ENCODE results near the gene BMP8B.
"Not testable (repeated sequence)": the region's sequence is repeated elsewhere in the genome, so short reads cannot be mapped to it uniquely, and the experiment has no call there.

The BMP8B gene

DNA sequence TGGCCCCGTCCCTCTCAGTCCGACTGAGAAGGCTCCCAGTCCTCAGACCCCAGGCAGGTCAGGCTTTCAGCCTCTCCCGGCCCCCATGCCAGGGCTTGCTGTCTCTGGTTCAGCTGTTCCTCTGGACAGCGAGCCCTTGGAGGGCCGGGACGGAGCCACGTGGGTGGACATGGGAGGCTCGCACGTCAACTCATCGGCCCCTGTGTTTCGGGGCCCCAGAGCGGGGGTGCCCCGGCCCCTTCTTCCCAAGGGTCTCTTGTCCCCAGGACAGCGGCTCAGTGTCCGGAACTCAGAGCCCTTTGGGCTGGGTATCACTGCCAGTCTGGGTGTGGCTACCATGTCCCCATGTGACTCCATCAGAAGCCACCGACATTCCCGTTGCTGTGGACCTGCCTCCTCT lies 10.8 kb downstream of the BMP8B start:
- not testable (repeated sequence) for H3K79me1 ChIP-seq (ENCODE audit: low read length); H3K4ac ChIP-seq (ENCODE audit: low read depth, low read length); H3K9me3 ChIP-seq (ENCODE audit: insufficient read depth, low read depth, low read length); H2BK120ac ChIP-seq (ENCODE audit: insufficient read depth, low read length, poor library complexity); H3K18ac ChIP-seq (ENCODE audit: low read length); H4K12ac ChIP-seq (ENCODE audit: low read depth, low read length); H2BK5ac ChIP-seq (ENCODE audit: low read depth, low read length, poor library complexity); H3K9ac ChIP-seq (ENCODE audit: low read length); DNase-seq; H3K4me2 ChIP-seq (ENCODE audit: low read length); H3K27ac ChIP-seq (ENCODE audit: low read depth, low read length); H3K36me3 ChIP-seq (ENCODE audit: control insufficient read depth in 1 of 2, insufficient read depth in 2 of 2, low read length in 2 of 2); H3K4me3 ChIP-seq (ENCODE audit: low read depth, low read length); H3K4me1 ChIP-seq (ENCODE audit: control insufficient read depth in 1 of 2, insufficient read depth in 2 of 2, low read length in 2 of 2); H3K79me2 ChIP-seq (ENCODE audit: control insufficient read depth, insufficient read depth, low read length, poor library complexity); H3K23ac ChIP-seq (ENCODE audit: low read length); H2BK12ac ChIP-seq (ENCODE audit: low read length); H2AK5ac ChIP-seq (ENCODE audit: low read length); H4K8ac ChIP-seq (ENCODE audit: low read depth, low read length); H3K27me3 ChIP-seq (ENCODE audit: insufficient read depth, low read length); H4K91ac ChIP-seq (ENCODE audit: low read depth, low read length); H3K14ac ChIP-seq (ENCODE audit: low read length); H2AFZ ChIP-seq (ENCODE audit: insufficient read depth, low read length, poor library complexity)
- no CpG with 5 or more reads among the region's 17 CpGs for WGBS (ENCODE audit: extremely low coverage, insufficient coverage, insufficient read length)

DNA sequence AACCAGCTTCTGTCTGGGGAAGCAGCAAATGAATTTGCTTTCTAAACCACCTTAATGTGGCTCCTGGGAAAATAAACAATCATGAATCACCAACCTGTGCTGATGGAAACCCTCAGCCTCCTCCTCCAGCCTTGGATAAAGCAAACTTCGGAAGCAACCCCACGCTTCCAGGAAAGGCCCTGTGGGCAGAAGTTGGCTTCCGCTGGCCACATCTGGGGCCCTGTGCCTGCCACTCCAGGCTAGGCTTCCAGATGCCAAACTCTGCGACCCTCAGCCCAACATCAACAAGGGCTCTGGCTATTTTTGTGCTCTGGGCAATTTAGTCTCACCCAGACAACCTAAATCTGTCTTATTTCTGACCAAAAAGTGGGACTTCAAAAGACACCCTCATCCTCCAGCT lies 11.4 kb downstream of the BMP8B start:
- no peak overlapping the region for H3K14ac ChIP-seq (ENCODE audit: low read length)
- H4K91ac ChIP-seq (ENCODE audit: low read depth, low read length) = no peak overlapping the region
- no CpG with 5 or more reads among the region's 4 CpGs for WGBS (ENCODE audit: extremely low coverage, insufficient coverage, insufficient read length)
- no peak overlapping the region for H3K4ac ChIP-seq (ENCODE audit: low read depth, low read length)
- H2AFZ ChIP-seq (ENCODE audit: insufficient read depth, low read length, poor library complexity) = no peak overlapping the region
- H3K23ac ChIP-seq (ENCODE audit: low read length) = no peak overlapping the region
- no peaks in the 10 kb centered on the region for H3K79me1 ChIP-seq (ENCODE audit: low read length)
- peaks cover 4% of the 10 kb centered on the region for H3K27me3 ChIP-seq (ENCODE audit: insufficient read depth, low read length)
- no peak overlapping the region for H3K4me2 ChIP-seq (ENCODE audit: low read length)
- no peak overlapping the region for H3K27ac ChIP-seq (ENCODE audit: low read depth, low read length)
- H4K12ac ChIP-seq (ENCODE audit: low read depth, low read length) = no peak overlapping the region
- no peak overlapping the region for H4K8ac ChIP-seq (ENCODE audit: low read depth, low read length)
- no peak overlapping the region for H2BK5ac ChIP-seq (ENCODE audit: low read depth, low read length, poor library complexity)
- no peaks in the 10 kb centered on the region for H3K79me2 ChIP-seq (ENCODE audit: control insufficient read depth, insufficient read depth, low read length, poor library complexity)
- no peak for DNase-seq
- no peak overlapping the region for H2BK120ac ChIP-seq (ENCODE audit: insufficient read depth, low read length, poor library complexity)
- no peak overlapping the region for H3K9ac ChIP-seq (ENCODE audit: low read length)
- H3K4me3 ChIP-seq (ENCODE audit: low read depth, low read length) = no peak overlapping the region
- H3K18ac ChIP-seq (ENCODE audit: low read length) = no peak overlapping the region
- no peak overlapping the region for H2AK5ac ChIP-seq (ENCODE audit: low read length)
- H3K4me1 ChIP-seq (ENCODE audit: control insufficient read depth in 1 of 2, insufficient read depth in 2 of 2, low read length in 2 of 2) = no peaks in the 10 kb centered on the region
- no peaks in the 10 kb centered on the region for H3K36me3 ChIP-seq (ENCODE audit: control insufficient read depth in 1 of 2, insufficient read depth in 2 of 2, low read length in 2 of 2)
- peaks cover 2% of the 10 kb centered on the region for H3K9me3 ChIP-seq (ENCODE audit: insufficient read depth, low read depth, low read length)
- H2BK12ac ChIP-seq (ENCODE audit: low read length) = no peak overlapping the region

DNA sequence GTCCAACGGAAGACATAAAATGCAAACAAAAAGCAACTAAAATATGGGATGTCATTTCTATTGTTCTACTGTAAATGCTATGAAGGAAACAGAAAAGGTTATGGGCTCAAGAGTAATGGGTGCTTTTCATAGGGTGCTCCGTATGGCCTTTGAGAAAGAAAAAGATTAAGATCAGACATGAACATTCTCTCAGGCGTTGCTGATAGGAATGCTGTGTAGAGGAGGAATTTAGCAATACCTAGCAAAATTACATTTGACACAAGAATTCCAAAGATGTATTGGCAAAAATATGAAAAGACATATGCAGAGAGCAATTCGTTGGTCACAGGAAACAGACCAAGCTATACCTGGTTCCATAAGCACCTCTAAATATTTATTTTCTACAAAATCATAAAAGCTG lies 11.8 kb downstream of the BMP8B start:
- Histone ChIP-seq H2BK12ac (ENCODE audit: low read length) (no peak overlapping the region), H3K4me3 (ENCODE audit: low read depth, low read length) (no peak overlapping the region)
- no CpG with 5 or more reads among the region's 4 CpGs for WGBS (ENCODE audit: extremely low coverage, insufficient coverage, insufficient read length)

DNA sequence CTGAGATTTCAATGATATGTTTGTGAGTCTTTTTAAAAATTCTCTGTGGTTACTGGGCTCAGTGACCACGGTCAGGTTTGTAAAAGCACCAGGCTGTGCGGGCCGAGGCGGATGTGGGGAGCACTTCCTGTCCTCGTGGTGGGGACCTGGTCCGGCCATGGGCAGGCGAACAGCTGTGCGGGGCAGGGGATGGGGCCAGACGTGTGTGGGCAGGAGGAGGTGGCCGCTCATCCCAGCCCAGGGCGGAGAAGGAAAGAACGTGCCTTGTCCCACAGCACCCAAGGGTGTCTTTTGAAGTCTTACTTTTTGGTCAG lies 12.3 kb downstream of the BMP8B start:
- no peak overlapping the region for H4K12ac ChIP-seq (ENCODE audit: low read depth, low read length)
- no peak overlapping the region for H3K9ac ChIP-seq (ENCODE audit: low read length)
- no CpG with 5 or more reads among the region's 12 CpGs for WGBS (ENCODE audit: extremely low coverage, insufficient coverage, insufficient read length)
- no peak overlapping the region for H3K18ac ChIP-seq (ENCODE audit: low read length)
- H2BK5ac ChIP-seq (ENCODE audit: low read depth, low read length, poor library complexity) = no peak overlapping the region
- no peak overlapping the region for H2AK5ac ChIP-seq (ENCODE audit: low read length)
- no peak for DNase-seq
- H2BK12ac ChIP-seq (ENCODE audit: low read length) = no peak overlapping the region
- no peaks in the 10 kb centered on the region for H3K79me1 ChIP-seq (ENCODE audit: low read length)
- H3K27me3 ChIP-seq (ENCODE audit: insufficient read depth, low read length) = peaks cover 4% of the 10 kb centered on the region
- no peak overlapping the region for H4K91ac ChIP-seq (ENCODE audit: low read depth, low read length)
- H2BK120ac ChIP-seq (ENCODE audit: insufficient read depth, low read length, poor library complexity) = no peak overlapping the region
- no peak overlapping the region for H3K14ac ChIP-seq (ENCODE audit: low read length)
- no peak overlapping the region for H3K27ac ChIP-seq (ENCODE audit: low read depth, low read length)
- no peak overlapping the region for H3K23ac ChIP-seq (ENCODE audit: low read length)
- H3K4ac ChIP-seq (ENCODE audit: low read depth, low read length) = no peak overlapping the region
- no peak overlapping the region for H3K4me2 ChIP-seq (ENCODE audit: low read length)
- no peak overlapping the region for H4K8ac ChIP-seq (ENCODE audit: low read depth, low read length)
- H3K9me3 ChIP-seq (ENCODE audit: insufficient read depth, low read depth, low read length) = peaks cover 2% of the 10 kb centered on the region
- no peaks in the 10 kb centered on the region for H3K4me1 ChIP-seq (ENCODE audit: control insufficient read depth in 1 of 2, insufficient read depth in 2 of 2, low read length in 2 of 2)
- H3K4me3 ChIP-seq (ENCODE audit: low read depth, low read length) = no peak overlapping the region
- H3K79me2 ChIP-seq (ENCODE audit: control insufficient read depth, insufficient read depth, low read length, poor library complexity) = no peaks in the 10 kb centered on the region
- H2AFZ ChIP-seq (ENCODE audit: insufficient read depth, low read length, poor library complexity) = no peak overlapping the region
- H3K36me3 ChIP-seq (ENCODE audit: control insufficient read depth in 1 of 2, insufficient read depth in 2 of 2, low read length in 2 of 2) = no peaks in the 10 kb centered on the region

More for the DNA sequence above, 11.8 kb downstream of the BMP8B start:
- no peak overlapping the region for H2AFZ ChIP-seq (ENCODE audit: insufficient read depth, low read length, poor library complexity)
- H3K27ac ChIP-seq (ENCODE audit: low read depth, low read length) = no peak overlapping the region
- peaks cover 2% of the 10 kb centered on the region for H3K9me3 ChIP-seq (ENCODE audit: insufficient read depth, low read depth, low read length)
- no peak overlapping the region for H2BK120ac ChIP-seq (ENCODE audit: insufficient read depth, low read length, poor library complexity)
- H4K91ac ChIP-seq (ENCODE audit: low read depth, low read length) = no peak overlapping the region
- no peak overlapping the region for H4K12ac ChIP-seq (ENCODE audit: low read depth, low read length)
- H3K4me2 ChIP-seq (ENCODE audit: low read length) = no peak overlapping the region
- H3K79me1 ChIP-seq (ENCODE audit: low read length) = no peaks in the 10 kb centered on the region
- H3K23ac ChIP-seq (ENCODE audit: low read length) = no peak overlapping the region
- peak in 1 of 2 donors; percentile 78 for DNase-seq
- no peaks in the 10 kb centered on the region for H3K4me1 ChIP-seq (ENCODE audit: control insufficient read depth in 1 of 2, insufficient read depth in 2 of 2, low read length in 2 of 2)
- H3K18ac ChIP-seq (ENCODE audit: low read length) = no peak overlapping the region
- H3K9ac ChIP-seq (ENCODE audit: low read length) = no peak overlapping the region
- no peak overlapping the region for H2AK5ac ChIP-seq (ENCODE audit: low read length)
- no peaks in the 10 kb centered on the region for H3K79me2 ChIP-seq (ENCODE audit: control insufficient read depth, insufficient read depth, low read length, poor library complexity)
- H4K8ac ChIP-seq (ENCODE audit: low read depth, low read length) = no peak overlapping the region
- H3K36me3 ChIP-seq (ENCODE audit: control insufficient read depth in 1 of 2, insufficient read depth in 2 of 2, low read length in 2 of 2) = no peaks in the 10 kb centered on the region
- no peak overlapping the region for H3K14ac ChIP-seq (ENCODE audit: low read length)
- no peak overlapping the region for H3K4ac ChIP-seq (ENCODE audit: low read depth, low read length)
- H2BK5ac ChIP-seq (ENCODE audit: low read depth, low read length, poor library complexity) = no peak overlapping the region
- H3K27me3 ChIP-seq (ENCODE audit: insufficient read depth, low read length) = peaks cover 4% of the 10 kb centered on the region
